K562 (cell line): ENCODE results near the gene SLCO2A1. TPM values are rescaled to one million over a fixed set of nuclear protein-coding genes. Genes with fewer than 3 reads are reported as not detected.

Experiments
- ATAC-seq: fragments of 200-7000 bp; cut with Tn5 transposase; 3 replicates; pipeline ENCODE4 v1.9.1; 2020; ENCODE audit warnings: moderate library complexity
- BruUV-seq: library from RNA; stranded (reverse); fragments of 400-500 nt; replicated peaks from 2 replicates; lab custom pipeline; 2021; lab: Mats Ljungman, UMichigan
- CTCF ChIA-PET: fragments of 300-600 bp; formaldehyde crosslinking; extraction: SDS; loops from one replicate; lab custom pipeline; 2021; ENCODE audit warnings: low intra/inter-chr PET ratio; lab: Yijun Ruan, JAX
- POLR2A ChIA-PET: fragments of 300-600, 350-650 bp; sonication (Branson Sonifier 250); formaldehyde crosslinking; extraction: SDS; loops from one replicate; lab custom pipeline; 2021; ENCODE audit warnings: antibody characterized with exemption, inconsistent platforms; lab: Yijun Ruan, JAX
- DNase-seq, 4 experiments: peaks; one replicate each; pipeline versions ENCODE4 v3.0.0 to v3.0.0-alpha.2; 2011 to 2018; ENCODE audit warnings: low spot score in 3 of 4, mixed read lengths in 3 of 4; ENCODE audit errors: extremely low read depth in 1 of 4
- FAIRE-seq: peaks from 2 replicates; lab custom pipeline; 2011; peaks lifted over from hg19 to GRCh38; lab: Jason Lieb, UNC
- H2AFZ ChIP-seq: 2 replicates; pipeline ENCODE4 v1.6.0; 2011; ENCODE audit warnings: low read depth, low read length, control low read depth, inconsistent platforms
- H3K27ac ChIP-seq: fragments of 200-600 bp; 3 replicates; pipeline ENCODE4 v1.8.0; 2011; ENCODE audit warnings: low read depth, mild to moderate bottlenecking, control low read depth, inconsistent platforms, low read length, moderate library complexity, mixed read lengths; ENCODE audit errors: extremely low read depth
- H3K27me3 ChIP-seq, 2 experiments: fragments of 300-600 bp in 1 of 2; 2 replicates in 1 of 2; 3 replicates in 1 of 2; pipeline versions ENCODE4 v1.6.0 to v1.8.0; 2011; ENCODE audit warnings: inconsistent platforms in 2 of 2, low read length in 2 of 2, mild to moderate bottlenecking in 1 of 2, mixed read lengths in 1 of 2, moderate library complexity in 1 of 2; ENCODE audit not compliant: control insufficient read depth in 2 of 2, insufficient read depth in 2 of 2
- H3K36me3 ChIP-seq: fragments of 300-600 bp; 3 replicates; pipeline ENCODE4 v1.8.0; 2011; ENCODE audit warnings: mild to moderate bottlenecking, low read length, inconsistent platforms; ENCODE audit not compliant: control insufficient read depth, insufficient read depth
- H3K4me1 ChIP-seq, 2 experiments: fragments of 200-600 bp in 1 of 2; replicated peaks in 1 of 2; 2 replicates in 1 of 2; 3 replicates in 1 of 2; pipeline versions ENCODE4 v1.5.1 to v1.8.0; 2011; ENCODE audit warnings: inconsistent platforms in 2 of 2, low read length in 2 of 2, mild to moderate bottlenecking in 1 of 2, mixed read lengths in 1 of 2, moderate library complexity in 1 of 2; ENCODE audit not compliant: control insufficient read depth in 2 of 2, insufficient read depth in 2 of 2
- H3K4me2 ChIP-seq: 2 replicates; pipeline ENCODE4 v1.6.1; 2011; ENCODE audit warnings: low read length, control low read depth, inconsistent platforms, mixed read lengths; ENCODE audit not compliant: insufficient read depth
- H3K4me3 ChIP-seq: fragments of 200-600 bp; sonication (generic), shearing (Covaris generic); 2 replicates; pipeline ENCODE4 v1.5.1; 2016; ENCODE audit warnings: control low read depth, inconsistent platforms
- H3K79me2 ChIP-seq: fragments of 200-600 bp; 3 replicates; pipeline ENCODE4 v1.8.0; 2011; ENCODE audit warnings: low read length, inconsistent platforms; ENCODE audit not compliant: control insufficient read depth, insufficient read depth
- H3K9ac ChIP-seq, 2 experiments: 2 replicates each; pipeline versions ENCODE4 v1.6.0 to v1.6.1; 2011; ENCODE audit warnings: low read depth in 2 of 2, low read length in 2 of 2, control low read depth in 1 of 2, inconsistent platforms in 1 of 2, mild to moderate bottlenecking in 1 of 2, mixed read lengths in 1 of 2; ENCODE audit not compliant: insufficient read depth in 1 of 2
- H3K9me1 ChIP-seq: one replicate; pipeline ENCODE4 v1.6.0; 2011; ENCODE audit warnings: inconsistent platforms, mild to moderate bottlenecking, low read length, moderate library complexity; ENCODE audit not compliant: control insufficient read depth, insufficient read depth
- H3K9me3 ChIP-seq: replicated peaks from 2 replicates; pipeline ENCODE4 v1.5.1; 2011; ENCODE audit warnings: low read depth, low read length, inconsistent platforms; ENCODE audit not compliant: control insufficient read depth, insufficient read depth
- H4K20me1 ChIP-seq: replicated peaks from 2 replicates; pipeline ENCODE4 v1.6.1; 2011; ENCODE audit warnings: low read length, inconsistent platforms, mixed read lengths; ENCODE audit not compliant: control insufficient read depth, insufficient read depth
- CHCHD3 ChIP-seq: fragments of 250-450 bp; sonication (Bioruptor Pico); IDR thresholded peaks from 2 replicates; pipeline ENCODE4 v2.1.2; 2022; ENCODE audit warnings: mild to moderate bottlenecking
- ELF2 ChIP-seq: fragments of 250-450 bp; sonication (Bioruptor Pico); IDR thresholded peaks from 2 replicates; pipeline ENCODE4 v1.5.0; 2021; ENCODE audit warnings: mild to moderate bottlenecking
- HCFC1 ChIP-seq: IDR thresholded peaks from 2 replicates; pipeline ENCODE4 v1.6.1; 2012; ENCODE audit warnings: low read depth, low read length, improper control_type of control experiment
- HDGF ChIP-seq: fragments of 450-650 bp; IDR thresholded peaks from 2 replicates; pipeline ENCODE4 v1.6.1; 2016
- ID3 ChIP-seq, 2 experiments: fragments of 250-450 bp in 1 of 2; fragments of 450-650 bp in 1 of 2; sonication (Bioruptor Pico) in 1 of 2; IDR thresholded peaks; 2 replicates each; pipeline versions ENCODE4 v1.6.1 to v1.8.0; 2016 to 2021; ENCODE audit warnings: mild to moderate bottlenecking in 2 of 2, moderate library complexity in 2 of 2, missing compliant biosample characterization in 1 of 2, missing genetic modification characterization in 1 of 2
- IRF2 ChIP-seq: sonication (generic); formaldehyde crosslinking; IDR thresholded peaks from 2 replicates; pipeline ENCODE4 v1.8.1; 2022; ENCODE audit warnings: mild to moderate bottlenecking, missing genetic modification reagents
- KLF1 ChIP-seq: fragments of 450-650 bp; IDR thresholded peaks from 2 replicates; pipeline ENCODE4 v1.6.1; 2016; ENCODE audit warnings: missing genetic modification characterization, missing compliant biosample characterization
- POLR2A ChIP-seq: fragments of 450-650 bp; conservative IDR thresholded peaks from 2 replicates; pipeline ENCODE4 v1.6.1; 2016
- PRDM10 ChIP-seq: fragments of 450-650 bp; IDR thresholded peaks from 2 replicates; pipeline ENCODE4 v1.6.1; 2018; ENCODE audit not compliant: partially characterized antibody
- PTRF ChIP-seq: fragments of 450-650 bp; IDR thresholded peaks from 2 replicates; pipeline ENCODE4 v1.6.1; 2016; ENCODE audit warnings: mild to moderate bottlenecking, missing genetic modification characterization, missing compliant biosample characterization
- PURB ChIP-seq: sonication (generic); formaldehyde crosslinking; IDR thresholded peaks from 2 replicates; pipeline ENCODE4 v1.9.0; 2021; ENCODE audit warnings: low read depth, mild to moderate bottlenecking, missing genetic modification reagents
- TAF9B ChIP-seq: fragments of 450-650 bp; IDR thresholded peaks from 2 replicates; pipeline ENCODE4 v1.6.1; 2018; ENCODE audit warnings: mild to moderate bottlenecking; ENCODE audit not compliant: partially characterized antibody
- ZNF165 ChIP-seq: fragments of 250-450 bp; sonication (Bioruptor Pico); IDR thresholded peaks from 2 replicates; pipeline ENCODE4 v1.4.0; 2020; ENCODE audit warnings: borderline replicate concordance
- WGBS: fragments of 100-300 bp; shearing (Covaris generic); methylation state at CpG from one replicate; pipeline ENCODE4 v1.1.6; 2016; ENCODE audit warnings: low coverage, mixed read lengths; ENCODE audit not compliant: insufficient coverage; ENCODE audit errors: missing lambda C conversion rate; 5-methylcytosine and 5-hydroxymethylcytosine counted together
- in situ Hi-C: fragments of 300-500 bp; cut with MboI; formaldehyde crosslinking; loops from 4 replicates; pipeline ENCODE4 v1.15.0; 2018; ENCODE audit warnings: inconsistent platforms, mixed read lengths
- intact Hi-C: fragments of 100-400 bp; cut with micrococcal nuclease; formaldehyde crosslinking; loops from 2 replicates; pipeline ENCODE4 v1.14.2; 2022
- polyA plus RNA-seq, 8 experiments: library from polyadenylated mRNA; depleted of rRNA in 4 of 8; stranded (reverse) in 5 of 8; unstranded in 3 of 8; fragments of >200 nt; fragmentation: Nextera tagmentation in 2 of 8; fragmentation: Illumina TruSeq in 1 of 8; extraction: Ambion mirVana in 2 of 8; extraction: Trizol in 1 of 8; gene quantifications; 2 replicates each; pipeline versions ENCODE4 v1.2.1 to v1.2.3, GENCODE V29; 2011 to 2014; ENCODE audit warnings: inconsistent platforms in 1 of 8, missing spikeins in 1 of 8
- total RNA-seq, 7 experiments: library from RNA; depleted of rRNA in 6 of 7; stranded (reverse); fragments of >200 nt in 6 of 7; fragmentation: Illumina TruSeq in 2 of 7; extraction: Trizol in 2 of 7; gene quantifications; 2 replicates each; pipeline versions ENCODE4 v1.2.1 to v1.2.3, GENCODE V29; 2011 to 2021; ENCODE audit warnings: low replicate concordance in 1 of 7
- TF ChIP-seq, protein P1 (sequence below): sonication (generic); formaldehyde crosslinking; IDR thresholded peaks from 2 replicates; pipeline ENCODE4 v1.8.1; 2022; ENCODE audit warnings: missing genetic modification reagents

The SLCO2A1 gene
- total and polyA plus RNA-seq, 9 of the 15 experiments (the other 6 are each of a cell fraction or from before 2014, with no cell fraction given): 0.16 to 1.0 TPM; not detected in 7

DNA sequence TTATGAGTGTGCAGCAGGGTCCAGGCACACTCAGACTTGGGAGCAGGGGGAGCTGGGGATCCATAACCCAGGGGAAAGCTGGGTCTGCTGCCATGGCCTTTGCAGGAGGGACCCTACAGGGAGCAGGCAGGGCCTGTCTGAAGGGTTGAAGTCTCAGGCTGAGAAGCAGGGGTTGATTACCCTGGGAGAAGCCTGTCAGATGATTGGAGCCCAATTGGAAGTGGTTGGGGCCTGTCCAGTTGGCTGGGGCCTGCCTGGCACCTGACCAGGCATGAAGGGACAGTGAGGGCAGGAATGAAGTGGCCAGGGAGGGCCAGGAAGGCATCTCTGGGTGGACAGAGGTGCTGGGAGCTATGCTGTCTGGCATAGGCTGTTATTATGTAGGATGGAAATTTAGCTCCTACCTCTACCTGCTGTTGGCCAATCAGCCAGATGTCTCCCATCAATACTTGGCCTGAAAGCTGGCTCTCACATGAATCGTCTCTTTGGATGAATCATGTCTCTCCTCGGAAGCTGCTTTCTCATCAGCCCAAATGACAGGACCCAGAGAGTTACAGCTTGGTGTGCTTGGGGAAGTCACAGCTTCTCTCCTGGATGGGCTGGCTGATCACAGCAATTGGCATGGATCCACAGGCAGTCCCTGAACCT lies 27.4 kb upstream of the SLCO2A1 start:
- peaks cover 0 to 15% of the 10 kb centered on the region in 2 experiments; a peak in 3 of 5 replicates for H3K27me3 ChIP-seq
- H3K9me3 ChIP-seq: no peaks in the 10 kb centered on the region
- no peaks in the 10 kb centered on the region for H3K36me3 ChIP-seq
- no peaks in the 10 kb centered on the region; the same call in 1 of the 2 replicates for H4K20me1 ChIP-seq
- ATAC-seq (no peak), FAIRE-seq (no peak), DNase-seq (no peak)
- peak overlapping the region in 1 of 2 experiments; percentile 58; a peak in 1 of 4 replicates for H3K9ac ChIP-seq
- no peak overlapping the region for H3K4me2 ChIP-seq
- ChIA-PET CTCF (no interaction called here), POLR2A (no interaction called here)
- H3K4me3 ChIP-seq: no peak overlapping the region
- intact Hi-C loops: no loop called here
- peaks cover 0 to 9% of the 10 kb centered on the region in 2 experiments; a peak in 2 of 5 replicates for H3K4me1 ChIP-seq
- in situ Hi-C loops: no loop called here
- no peaks in the 10 kb centered on the region for H3K79me2 ChIP-seq
- TF ChIP-seq PRDM10 (no peak), TAF9B (no peak), CHCHD3 (no peak), KLF1 (no peak), PTRF (tag) (no peak), PURB (CRISPR knock-in tag) (no peak), ID3 (CRISPR knock-in tag; IDR thresholded peaks at IDR 0.05) (no peak), ID3 (tag; IDR thresholded peaks at IDR 0.05) (no peak), HDGF (no peak), ZNF165 (no peak), HCFC1 (no peak), ELF2 (CRISPR knock-in tag) (no peak), IRF2 (CRISPR knock-in tag) (no peak), POLR2A (no peak)
- TF ChIP-seq, protein P1, sequence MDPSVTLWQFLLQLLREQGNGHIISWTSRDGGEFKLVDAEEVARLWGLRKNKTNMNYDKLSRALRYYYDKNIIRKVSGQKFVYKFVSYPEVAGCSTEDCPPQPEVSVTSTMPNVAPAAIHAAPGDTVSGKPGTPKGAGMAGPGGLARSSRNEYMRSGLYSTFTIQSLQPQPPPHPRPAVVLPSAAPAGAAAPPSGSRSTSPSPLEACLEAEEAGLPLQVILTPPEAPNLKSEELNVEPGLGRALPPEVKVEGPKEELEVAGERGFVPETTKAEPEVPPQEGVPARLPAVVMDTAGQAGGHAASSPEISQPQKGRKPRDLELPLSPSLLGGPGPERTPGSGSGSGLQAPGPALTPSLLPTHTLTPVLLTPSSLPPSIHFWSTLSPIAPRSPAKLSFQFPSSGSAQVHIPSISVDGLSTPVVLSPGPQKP (CRISPR knock-in tag): no peak
- WGBS: 4% methylated on average over 2 of the region's 2 CpGs
- H2AFZ ChIP-seq: no peak overlapping the region
- H3K27ac ChIP-seq: no peak overlapping the region
- BruUV-seq: no TSS peak
- no peaks in the 10 kb centered on the region for H3K9me1 ChIP-seq
